ENCODE measurements around the gene CFAP54.

The CFAP54 gene

GRCh38 chr12:96846293-96846692 is 356.9 kb downstream of the CFAP54 start:
- DNase-seq, result no peak

- DNase-seq, result no peak
These were observed 361.3 kb downstream of the CFAP54 start for GRCh38 chr12:96850676-96851075.

GRCh38 chr12:96858162-96858561 is 368.8 kb downstream of the CFAP54 start:
- no peak for DNase-seq

- no peak for DNase-seq
These were observed 372.3 kb downstream of the CFAP54 start for GRCh38 chr12:96861656-96862055.

- no peak for DNase-seq
These were observed 372.9 kb downstream of the CFAP54 start for GRCh38 chr12:96862326-96862725.

GRCh38 chr12:96864335-96864734 is 375.0 kb downstream of the CFAP54 start:
- DNase-seq, result no peak

- no peak for DNase-seq
These were observed 377.6 kb downstream of the CFAP54 start for GRCh38 chr12:96866801-96867590.

- no peak for DNase-seq
These were observed 381.6 kb downstream of the CFAP54 start for GRCh38 chr12:96870946-96871345.

- DNase-seq, result no peak
These were observed 383.6 kb downstream of the CFAP54 start for GRCh38 chr12:96872961-96873360.

GRCh38 chr12:96874211-96874610 is 384.8 kb downstream of the CFAP54 start:
- DNase-seq, result no peak

GRCh38 chr12:96876966-96877365 is 387.6 kb downstream of the CFAP54 start:
- DNase-seq, result no peak

- no peak for DNase-seq
These were observed 389.3 kb downstream of the CFAP54 start for GRCh38 chr12:96878704-96879103.

GRCh38 chr12:96879301-96879700 is 389.9 kb downstream of the CFAP54 start:
- no peak for DNase-seq

GRCh38 chr12:96880220-96880619 is 390.8 kb downstream of the CFAP54 start:
- no peak for DNase-seq

- DNase-seq, result no peak
These were observed 392.2 kb downstream of the CFAP54 start for GRCh38 chr12:96881608-96882007.

- no peak for DNase-seq
These were observed 393.5 kb downstream of the CFAP54 start for GRCh38 chr12:96882862-96883261.

GRCh38 chr12:96883571-96883970 is 394.2 kb downstream of the CFAP54 start:
- DNase-seq, result no peak

- no peak for DNase-seq
These were observed 397.8 kb downstream of the CFAP54 start for GRCh38 chr12:96886998-96887677.

GRCh38 chr12:96889273-96889933 is 400.0 kb downstream of the CFAP54 start:
- no peak for DNase-seq

GRCh38 chr12:96890331-96890730 is 401.0 kb downstream of the CFAP54 start:
- DNase-seq, result no peak

GRCh38 chr12:96892104-96892503 is 402.7 kb downstream of the CFAP54 start:
- no peak for DNase-seq

GRCh38 chr12:96897421-96897820 is 408.0 kb downstream of the CFAP54 start:
- DNase-seq, result no peak

- DNase-seq, result no peak
These were observed 411.8 kb downstream of the CFAP54 start for GRCh38 chr12:96901175-96901574.

GRCh38 chr12:96902076-96902475 is 412.7 kb downstream of the CFAP54 start:
- no peak for DNase-seq
